ENCODE data around the gene PAQR3. TPM values are rescaled to one million over a fixed set of nuclear protein-coding genes. Genes with fewer than 3 reads are reported as not detected.

The PAQR3 gene
- total and polyA plus RNA-seq, 9 of the 15 experiments (the other 6 are each of a cell fraction or from before 2014, with no cell fraction given), result 10.7 to 77.1 (median 31.6) TPM

DNA sequence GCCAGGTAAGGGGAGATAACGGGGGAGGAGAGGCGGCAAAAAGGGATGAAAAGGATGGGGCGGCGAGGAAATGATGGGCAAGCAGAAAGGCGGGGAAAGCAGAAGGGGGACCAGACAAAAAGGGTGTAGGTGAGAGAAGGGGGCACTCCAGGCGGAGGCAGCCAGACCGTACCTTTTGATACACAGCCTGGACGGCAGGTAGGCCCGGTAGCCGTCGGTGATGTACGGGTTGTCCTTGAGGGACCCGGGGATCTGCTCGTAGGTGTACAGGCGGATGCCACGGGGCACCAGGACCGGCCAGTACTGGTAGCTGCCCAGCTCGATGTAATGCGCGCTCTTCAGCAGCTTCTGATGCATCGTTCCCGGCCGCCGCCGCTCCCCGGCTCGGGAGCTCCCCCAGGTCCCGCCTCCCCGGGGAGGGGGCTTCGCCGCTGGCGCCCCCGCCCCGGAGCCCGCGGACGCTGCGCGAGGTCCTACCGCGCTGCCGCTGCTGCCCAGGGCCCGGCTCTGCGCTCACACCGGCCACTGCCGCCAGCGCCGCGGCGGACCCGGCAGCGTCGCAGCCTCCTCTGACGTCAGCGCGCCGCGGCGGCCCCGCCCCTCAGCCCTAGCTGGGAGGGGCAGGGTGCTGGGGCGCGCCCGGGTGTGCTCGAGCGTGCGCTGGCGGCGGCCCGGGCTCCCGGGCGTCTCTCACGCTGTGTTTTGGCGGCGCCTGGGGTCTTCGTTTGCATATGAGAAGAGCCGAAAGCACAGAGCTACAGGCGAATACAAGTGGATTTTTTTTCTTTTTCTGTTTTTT is at the start of gene PAQR3 (continued):
- TF ChIP-seq ARID4B (CRISPR knock-in tag; IDR thresholded peaks at IDR 0.05) (no peak), NR2C2 (CRISPR knock-in tag; IDR thresholded peaks at IDR 0.05) (no peak), NR2C2 (tag; IDR thresholded peaks at IDR 0.05) (no peak), SRSF7 (optimal IDR thresholded peaks at IDR 0.05; ENCODE audit: low read depth, low read length) (no peak), PHF20 (IDR thresholded peaks at IDR 0.05; ENCODE audit: partially characterized antibody) (no peak), NCOA1 (IDR thresholded peaks at IDR 0.05; ENCODE audit: low read depth) (no peak), ZNF197 (CRISPR knock-in tag; IDR thresholded peaks at IDR 0.05; ENCODE audit: low read depth) (no peak), ZNF778 (CRISPR knock-in tag; IDR thresholded peaks at IDR 0.05) (no peak), HOXB6 (CRISPR knock-in tag; IDR thresholded peaks at IDR 0.05; ENCODE audit: borderline replicate concordance) (no peak), NEUROD1 (IDR thresholded peaks at IDR 0.05; ENCODE audit: borderline replicate concordance, low read depth, low read length, partially characterized antibody) (no peak), ZNF175 (CRISPR knock-in tag; IDR thresholded peaks at IDR 0.05; ENCODE audit: low read depth) (no peak), ZNF146 (CRISPR knock-in tag; IDR thresholded peaks at IDR 0.05; ENCODE audit: unreplicated experiment) (no peak)
- TF ChIP-seq, protein P1, sequence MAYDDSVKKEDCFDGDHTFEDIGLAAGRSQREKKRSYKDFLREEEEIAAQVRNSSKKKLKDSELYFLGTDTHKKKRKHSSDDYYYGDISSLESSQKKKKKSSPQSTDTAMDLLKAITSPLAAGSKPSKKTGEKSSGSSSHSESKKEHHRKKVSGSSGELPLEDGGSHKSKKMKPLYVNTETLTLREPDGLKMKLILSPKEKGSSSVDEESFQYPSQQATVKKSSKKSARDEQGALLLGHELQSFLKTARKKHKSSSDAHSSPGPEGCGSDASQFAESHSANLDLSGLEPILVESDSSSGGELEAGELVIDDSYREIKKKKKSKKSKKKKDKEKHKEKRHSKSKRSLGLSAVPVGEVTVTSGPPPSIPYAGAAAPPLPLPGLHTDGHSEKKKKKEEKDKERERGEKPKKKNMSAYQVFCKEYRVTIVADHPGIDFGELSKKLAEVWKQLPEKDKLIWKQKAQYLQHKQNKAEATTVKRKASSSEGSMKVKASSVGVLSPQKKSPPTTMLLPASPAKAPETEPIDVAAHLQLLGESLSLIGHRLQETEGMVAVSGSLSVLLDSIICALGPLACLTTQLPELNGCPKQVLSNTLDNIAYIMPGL (CRISPR knock-in tag; IDR thresholded peaks at IDR 0.05), result no peak
- TF ChIP-seq, protein P2, sequence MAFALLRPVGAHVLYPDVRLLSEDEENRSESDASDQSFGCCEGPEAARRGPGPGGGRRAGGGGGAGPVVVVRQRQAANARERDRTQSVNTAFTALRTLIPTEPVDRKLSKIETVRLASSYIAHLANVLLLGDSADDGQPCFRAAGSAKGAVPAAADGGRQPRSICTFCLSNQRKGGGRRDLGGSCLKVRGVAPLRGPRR (CRISPR knock-in tag; IDR thresholded peaks at IDR 0.05), result no peak
- TF ChIP-seq, protein P3, sequence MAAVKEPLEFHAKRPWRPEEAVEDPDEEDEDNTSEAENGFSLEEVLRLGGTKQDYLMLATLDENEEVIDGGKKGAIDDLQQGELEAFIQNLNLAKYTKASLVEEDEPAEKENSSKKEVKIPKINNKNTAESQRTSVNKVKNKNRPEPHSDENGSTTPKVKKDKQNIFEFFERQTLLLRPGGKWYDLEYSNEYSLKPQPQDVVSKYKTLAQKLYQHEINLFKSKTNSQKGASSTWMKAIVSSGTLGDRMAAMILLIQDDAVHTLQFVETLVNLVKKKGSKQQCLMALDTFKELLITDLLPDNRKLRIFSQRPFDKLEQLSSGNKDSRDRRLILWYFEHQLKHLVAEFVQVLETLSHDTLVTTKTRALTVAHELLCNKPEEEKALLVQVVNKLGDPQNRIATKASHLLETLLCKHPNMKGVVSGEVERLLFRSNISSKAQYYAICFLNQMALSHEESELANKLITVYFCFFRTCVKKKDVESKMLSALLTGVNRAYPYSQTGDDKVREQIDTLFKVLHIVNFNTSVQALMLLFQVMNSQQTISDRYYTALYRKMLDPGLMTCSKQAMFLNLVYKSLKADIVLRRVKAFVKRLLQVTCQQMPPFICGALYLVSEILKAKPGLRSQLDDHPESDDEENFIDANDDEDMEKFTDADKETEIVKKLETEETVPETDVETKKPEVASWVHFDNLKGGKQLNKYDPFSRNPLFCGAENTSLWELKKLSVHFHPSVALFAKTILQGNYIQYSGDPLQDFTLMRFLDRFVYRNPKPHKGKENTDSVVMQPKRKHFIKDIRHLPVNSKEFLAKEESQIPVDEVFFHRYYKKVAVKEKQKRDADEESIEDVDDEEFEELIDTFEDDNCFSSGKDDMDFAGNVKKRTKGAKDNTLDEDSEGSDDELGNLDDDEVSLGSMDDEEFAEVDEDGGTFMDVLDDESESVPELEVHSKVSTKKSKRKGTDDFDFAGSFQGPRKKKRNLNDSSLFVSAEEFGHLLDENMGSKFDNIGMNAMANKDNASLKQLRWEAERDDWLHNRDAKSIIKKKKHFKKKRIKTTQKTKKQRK (IDR thresholded peaks at IDR 0.05; ENCODE audit: borderline replicate concordance, low read depth, low read length), result no peak
- TF ChIP-seq, protein P4, sequence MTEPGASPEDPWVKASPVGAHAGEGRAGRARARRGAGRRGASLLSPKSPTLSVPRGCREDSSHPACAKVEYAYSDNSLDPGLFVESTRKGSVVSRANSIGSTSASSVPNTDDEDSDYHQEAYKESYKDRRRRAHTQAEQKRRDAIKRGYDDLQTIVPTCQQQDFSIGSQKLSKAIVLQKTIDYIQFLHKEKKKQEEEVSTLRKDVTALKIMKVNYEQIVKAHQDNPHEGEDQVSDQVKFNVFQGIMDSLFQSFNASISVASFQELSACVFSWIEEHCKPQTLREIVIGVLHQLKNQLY (CRISPR knock-in tag; conservative IDR thresholded peaks at IDR 0.05), result 0 out of 4 replicates have a peak, but pooled peaks of 1 of the 2 experiments have one; percentile 71

All from K562 (cell line).